A549 (cell line): Measurements from ENCODE around the gene MEIOC.

ENCODE experiments used
- BHLHE40 ChIP-seq: IDR thresholded peaks from 2 replicates; pipeline ENCODE4 v1.6.1; 2012; ENCODE audit warnings: low read depth, low read length, inconsistent platforms
- CTCF ChIP-seq: fragments of >200 bp; sonication (Bioruptor Twin); formaldehyde crosslinking; IDR thresholded peaks from 3 replicates; pipeline ENCODE4 v1.5.1; 2016
- POLR2A ChIP-seq: IDR thresholded peaks from 2 replicates; pipeline ENCODE4 v1.6.1; 2012; ENCODE audit warnings: mild to moderate bottlenecking, low read length
- RAD21 ChIP-seq, 2 experiments: fragments of >200 bp in 1 of 2; sonication (Bioruptor Twin) in 1 of 2; formaldehyde crosslinking in 1 of 2; IDR thresholded peaks in 1 of 2; conservative IDR thresholded peaks in 1 of 2; 2 replicates in 1 of 2; 3 replicates in 1 of 2; pipeline ENCODE4 v1.6.1; 2012 to 2018; ENCODE audit warnings: inconsistent platforms in 1 of 2
- RCOR1 ChIP-seq: fragments of 150-350 bp; IDR thresholded peaks from 2 replicates; pipeline ENCODE4 v1.6.1; 2014; ENCODE audit warnings: antibody characterized with exemption, low read length, low read depth
- RFX5 ChIP-seq: fragments of 450-650 bp; IDR thresholded peaks from 2 replicates; pipeline ENCODE4 v1.7.1; 2014; ENCODE audit warnings: antibody characterized with exemption, mild to moderate bottlenecking, moderate library complexity
- TF ChIP-seq, protein P1 (sequence below): IDR thresholded peaks from 2 replicates; pipeline ENCODE4 v1.6.1; 2012
- TF ChIP-seq, protein P2 (sequence below): fragments of 200-600 bp; sonication (generic); IDR thresholded peaks from 2 replicates; pipeline ENCODE4 v1.6.1; 2016; ENCODE audit warnings: antibody characterized with exemption, mild to moderate bottlenecking, moderate library complexity

GRCh38 chr17:44646280-44646679, 10.0 kb upstream of the MEIOC start:
- TF ChIP-seq CTCF (no peak), POLR2A (no peak), RAD21 (conservative IDR thresholded peaks at IDR 0.05 in 1 of 2, IDR thresholded peaks at IDR 0.05 in 1 of 2) (no peak), RCOR1 (no peak), BHLHE40 (no peak), RFX5 (no peak)
- TF ChIP-seq, protein P1, sequence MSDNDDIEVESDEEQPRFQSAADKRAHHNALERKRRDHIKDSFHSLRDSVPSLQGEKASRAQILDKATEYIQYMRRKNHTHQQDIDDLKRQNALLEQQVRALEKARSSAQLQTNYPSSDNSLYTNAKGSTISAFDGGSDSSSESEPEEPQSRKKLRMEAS = no peak
- TF ChIP-seq, protein P2, sequence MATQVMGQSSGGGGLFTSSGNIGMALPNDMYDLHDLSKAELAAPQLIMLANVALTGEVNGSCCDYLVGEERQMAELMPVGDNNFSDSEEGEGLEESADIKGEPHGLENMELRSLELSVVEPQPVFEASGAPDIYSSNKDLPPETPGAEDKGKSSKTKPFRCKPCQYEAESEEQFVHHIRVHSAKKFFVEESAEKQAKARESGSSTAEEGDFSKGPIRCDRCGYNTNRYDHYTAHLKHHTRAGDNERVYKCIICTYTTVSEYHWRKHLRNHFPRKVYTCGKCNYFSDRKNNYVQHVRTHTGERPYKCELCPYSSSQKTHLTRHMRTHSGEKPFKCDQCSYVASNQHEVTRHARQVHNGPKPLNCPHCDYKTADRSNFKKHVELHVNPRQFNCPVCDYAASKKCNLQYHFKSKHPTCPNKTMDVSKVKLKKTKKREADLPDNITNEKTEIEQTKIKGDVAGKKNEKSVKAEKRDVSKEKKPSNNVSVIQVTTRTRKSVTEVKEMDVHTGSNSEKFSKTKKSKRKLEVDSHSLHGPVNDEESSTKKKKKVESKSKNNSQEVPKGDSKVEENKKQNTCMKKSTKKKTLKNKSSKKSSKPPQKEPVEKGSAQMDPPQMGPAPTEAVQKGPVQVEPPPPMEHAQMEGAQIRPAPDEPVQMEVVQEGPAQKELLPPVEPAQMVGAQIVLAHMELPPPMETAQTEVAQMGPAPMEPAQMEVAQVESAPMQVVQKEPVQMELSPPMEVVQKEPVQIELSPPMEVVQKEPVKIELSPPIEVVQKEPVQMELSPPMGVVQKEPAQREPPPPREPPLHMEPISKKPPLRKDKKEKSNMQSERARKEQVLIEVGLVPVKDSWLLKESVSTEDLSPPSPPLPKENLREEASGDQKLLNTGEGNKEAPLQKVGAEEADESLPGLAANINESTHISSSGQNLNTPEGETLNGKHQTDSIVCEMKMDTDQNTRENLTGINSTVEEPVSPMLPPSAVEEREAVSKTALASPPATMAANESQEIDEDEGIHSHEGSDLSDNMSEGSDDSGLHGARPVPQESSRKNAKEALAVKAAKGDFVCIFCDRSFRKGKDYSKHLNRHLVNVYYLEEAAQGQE = no peak
